CD4-positive, alpha-beta T cell treated with Interferon gamma for 1 hour (primary cell): ENCODE measurements around the gene APELA.
"Not testable (repeated sequence)": the region's sequence is repeated elsewhere in the genome, so short reads cannot be mapped to it uniquely, and the experiment has no call there.

Source experiments
- DNase-seq: peaks from one replicate; pipeline ENCODE4 v3.0.0-alpha.2; 2020

Gene APELA

GRCh38 chr4:164927101-164927500 lies 50.1 kb downstream of the APELA start:
- not testable (repeated sequence) for DNase-seq

- no peak for DNase-seq
These were observed 53.7 kb downstream of the APELA start for GRCh38 chr4:164930647-164931046.

- no peak for DNase-seq
These were observed 54.8 kb downstream of the APELA start for GRCh38 chr4:164931551-164932324.

GRCh38 chr4:164933244-164933643 lies 56.3 kb downstream of the APELA start:
- no peak for DNase-seq

GRCh38 chr4:164935363-164935762 lies 58.4 kb downstream of the APELA start:
- no peak for DNase-seq

GRCh38 chr4:164935865-164936606 lies 59.1 kb downstream of the APELA start:
- not testable (repeated sequence) for DNase-seq

- DNase-seq, result no peak
These were observed 60.7 kb downstream of the APELA start for GRCh38 chr4:164937576-164938270.

GRCh38 chr4:164943192-164943591 lies 66.2 kb downstream of the APELA start:
- no peak for DNase-seq

- DNase-seq, result no peak
These were observed 68.2 kb downstream of the APELA start for GRCh38 chr4:164945146-164945545.

- no peak for DNase-seq
These were observed 69.8 kb downstream of the APELA start for GRCh38 chr4:164946810-164947209.
